ENCODE data around the gene SLC6A7. TPM values are rescaled to one million over a fixed set of nuclear protein-coding genes. Genes with fewer than 3 reads are reported as not detected.

Gene SLC6A7
- polyA plus RNA-seq, 3 donors = 0.04 to 0.17 (median 0.12) TPM

DNA sequence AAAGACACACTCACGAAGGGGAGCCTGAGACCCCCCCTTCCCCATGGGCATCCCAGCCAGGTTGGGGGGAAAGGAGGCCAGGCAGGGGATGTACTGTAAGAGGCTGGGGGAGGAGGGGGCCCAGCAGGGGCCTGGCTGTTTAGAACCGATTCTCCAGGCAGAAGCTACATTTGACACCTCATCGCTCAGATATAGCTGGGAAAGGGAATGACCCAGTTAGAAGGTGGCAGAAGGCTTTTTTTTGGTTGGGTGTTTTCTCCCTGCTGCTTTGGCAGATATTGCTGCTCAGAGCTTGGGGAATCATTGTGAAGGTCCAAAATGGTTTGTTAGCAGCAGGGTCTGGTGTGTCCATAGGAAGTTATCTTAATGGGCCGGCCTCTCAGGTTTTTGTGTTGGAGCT is 17.3 kb upstream of the SLC6A7 start:
- no peak for DNase-seq

DNA sequence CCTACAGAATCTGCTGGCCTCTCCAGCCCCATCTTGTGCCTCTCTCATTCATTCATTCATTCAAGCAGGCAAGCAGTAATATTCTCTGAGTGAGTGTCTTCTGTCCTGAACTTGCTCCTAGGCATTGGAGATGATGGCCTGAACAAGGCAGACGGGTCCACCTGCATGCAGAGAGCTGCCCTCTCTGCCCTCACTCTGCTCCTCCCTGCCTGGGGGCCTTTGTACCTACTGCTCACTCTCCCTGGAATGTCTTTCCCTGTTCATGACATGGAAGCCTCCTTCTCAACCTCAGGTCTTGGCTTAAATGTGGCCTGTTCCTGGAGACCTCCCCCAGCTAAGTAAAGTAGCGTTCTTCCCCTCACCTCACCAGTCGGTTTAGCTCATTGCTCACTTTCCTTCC is 16.7 kb upstream of the SLC6A7 start:
- no peak for DNase-seq

DNA sequence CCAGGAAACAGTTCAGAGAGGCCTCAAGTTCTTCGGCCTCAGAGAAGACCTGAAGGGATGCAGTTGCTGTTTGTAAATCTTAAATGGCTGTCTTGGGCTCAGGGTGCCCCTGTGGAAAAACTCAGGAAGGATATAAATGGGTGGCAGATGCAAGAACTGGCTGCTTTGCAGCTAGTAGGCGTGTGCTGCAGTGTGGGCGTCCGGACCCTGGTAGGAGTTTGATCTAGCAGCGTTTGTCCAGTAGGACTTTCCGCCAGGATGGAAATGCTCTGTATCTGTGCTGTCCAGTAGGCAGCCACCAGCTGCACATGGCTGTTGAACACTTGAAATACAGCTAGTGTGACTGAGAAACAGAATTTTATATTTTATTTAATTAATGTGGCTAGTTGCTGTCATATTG is 15.6 kb upstream of the SLC6A7 start:
- DNase-seq = no peak

- DNase-seq = no peak
These were observed 14.8 kb upstream of the SLC6A7 start for GRCh38 chr5:150175076-150175475.

GRCh38 chr5:150175536-150175935 is 14.3 kb upstream of the SLC6A7 start:
- DNase-seq = no peak

- no peak for DNase-seq
These were observed 13.0 kb upstream of the SLC6A7 start for GRCh38 chr5:150176745-150177477.

GRCh38 chr5:150177721-150178120 is 12.1 kb upstream of the SLC6A7 start:
- DNase-seq = no peak

DNA sequence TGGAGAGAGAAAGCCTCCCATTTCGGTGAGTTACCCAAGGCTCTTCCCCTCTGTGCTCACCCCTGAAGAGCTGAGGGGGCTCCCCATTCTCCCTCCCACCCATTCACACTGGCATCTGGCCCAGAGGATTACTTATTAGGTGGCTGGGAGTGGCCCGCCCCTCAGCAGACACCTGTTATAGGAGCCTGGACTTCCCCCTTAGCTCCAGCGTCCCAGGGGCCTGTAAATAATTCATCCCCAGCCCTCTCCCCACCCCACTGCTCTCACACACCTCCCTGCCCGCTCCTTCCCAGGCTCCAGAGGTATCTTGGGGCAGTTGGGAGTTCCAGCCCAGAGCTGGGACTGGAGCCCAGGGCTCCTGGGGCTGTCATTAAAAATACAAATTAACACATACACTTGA is 11.6 kb upstream of the SLC6A7 start:
- no peak for DNase-seq

DNA sequence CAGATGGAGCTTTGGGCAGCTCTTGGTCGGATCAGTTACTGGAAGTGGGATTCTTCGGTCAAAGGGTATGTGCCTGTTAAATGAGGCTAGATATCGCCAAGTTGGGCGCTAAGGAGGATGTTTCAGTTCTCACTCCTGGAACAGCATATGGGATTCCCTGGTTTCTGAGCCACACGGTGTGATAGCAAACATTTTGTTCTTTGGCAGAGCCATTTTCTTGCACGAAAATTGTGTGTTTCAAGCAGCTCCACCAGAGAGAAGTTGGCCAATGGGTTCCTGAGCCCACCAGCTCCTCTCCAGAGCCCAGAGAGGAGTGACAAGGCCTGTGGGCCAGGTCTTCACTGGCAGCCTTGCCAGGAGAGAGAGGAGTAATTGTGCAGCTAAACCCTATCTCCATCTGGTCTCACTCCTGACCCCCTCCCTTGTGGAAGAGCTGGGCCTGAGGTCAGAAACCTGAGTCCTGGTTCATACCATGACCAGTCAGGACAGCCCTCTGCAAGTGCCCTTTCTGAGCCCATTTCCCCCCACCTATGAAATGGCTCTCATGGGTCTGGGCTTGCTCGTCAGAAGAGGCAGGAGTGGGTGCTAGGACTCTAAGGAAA is 10.7 kb upstream of the SLC6A7 start:
- DNase-seq = no peak

GRCh38 chr5:150180241-150181026 is 9.4 kb upstream of the SLC6A7 start:
- DNase-seq = no peak

GRCh38 chr5:150181027-150181426 is 8.8 kb upstream of the SLC6A7 start:
- no peak for DNase-seq

GRCh38 chr5:150181766-150182545 is 7.9 kb upstream of the SLC6A7 start:
- DNase-seq = no peak

GRCh38 chr5:150182774-150183173 is 7.1 kb upstream of the SLC6A7 start:
- DNase-seq = no peak

GRCh38 chr5:150183436-150183835 is 6.4 kb upstream of the SLC6A7 start:
- DNase-seq = no peak

DNA sequence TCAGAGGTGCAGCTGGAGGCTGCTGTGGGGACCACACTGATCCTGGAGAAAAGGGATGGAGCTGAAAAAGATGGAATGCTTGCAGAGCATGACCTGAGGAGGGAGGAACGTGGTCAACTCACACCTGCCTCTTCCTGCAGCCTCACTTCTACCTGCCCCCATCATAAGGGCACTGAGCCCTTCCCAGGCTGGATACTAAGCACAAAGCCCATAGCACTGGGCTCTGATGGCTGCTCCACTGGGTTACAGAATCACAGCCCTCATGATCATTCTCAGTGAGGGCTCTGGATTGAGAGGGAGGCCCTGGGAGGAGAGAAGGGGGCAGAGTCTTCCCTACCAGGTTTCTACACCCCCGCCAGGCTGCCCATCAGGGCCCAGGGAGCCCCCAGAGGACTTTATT is 5.9 kb upstream of the SLC6A7 start:
- no peak for DNase-seq

GRCh38 chr5:150184990-150185912 is 4.6 kb upstream of the SLC6A7 start:
- no peak for DNase-seq

GRCh38 chr5:150186137-150186536 is 3.7 kb upstream of the SLC6A7 start:
- DNase-seq = no peak

DNA sequence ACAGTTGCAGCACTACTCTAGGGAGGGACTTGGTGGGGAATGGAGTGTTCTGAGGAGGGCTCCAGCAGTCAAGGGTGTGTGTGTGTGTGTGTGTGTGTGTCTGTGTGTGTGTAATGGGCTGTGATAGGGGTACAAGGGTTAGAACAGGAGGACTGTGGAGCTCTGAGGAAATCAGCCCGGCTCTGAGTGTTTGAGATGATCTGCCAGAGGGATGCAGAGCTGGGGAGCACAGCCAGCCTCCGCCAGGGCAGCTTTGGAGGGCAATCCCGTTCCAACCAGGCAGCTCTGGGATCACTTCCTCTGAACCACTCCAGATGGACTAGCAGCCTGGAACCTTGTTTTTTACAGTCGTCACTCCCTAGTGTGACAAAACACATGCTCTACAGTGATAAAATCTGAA is 3.0 kb upstream of the SLC6A7 start:
- DNase-seq = no peak

GRCh38 chr5:150188146-150188842 is 1.6 kb upstream of the SLC6A7 start:
- DNase-seq = no peak

GRCh38 chr5:150189326-150189725 is 536 bp upstream of the SLC6A7 start:
- no peak for DNase-seq

Measured in renal pelvis (tissue), 4 donors.